ENCODE results near the gene TRAPPC2L.

TRAPPC2L gene

DNA sequence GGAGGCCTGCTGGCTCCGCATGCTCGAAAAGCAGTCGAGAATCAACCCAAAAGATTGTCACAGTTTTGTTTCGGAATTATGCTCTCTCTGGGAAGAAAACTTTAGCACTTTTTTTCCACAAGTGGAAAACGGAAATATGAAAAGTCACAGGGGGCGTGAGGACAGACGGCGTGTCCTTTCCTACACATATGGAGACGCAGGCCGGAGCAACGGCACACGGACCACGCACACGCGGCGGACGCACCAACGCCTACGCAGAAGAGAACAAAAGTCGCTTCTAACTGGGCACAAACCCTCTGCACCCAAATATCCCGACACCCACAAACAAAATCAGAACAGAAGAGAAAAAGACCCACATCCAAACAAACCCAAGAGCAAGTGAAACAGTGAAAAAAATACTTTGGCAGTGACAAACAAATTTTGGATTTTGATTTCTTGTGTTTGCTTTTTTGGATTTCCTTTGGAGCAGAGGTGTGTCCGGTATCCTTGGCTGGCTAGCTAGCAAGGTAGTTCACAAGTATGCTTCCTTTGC lies 18.8 kb downstream of the TRAPPC2L start:
- Histone ChIP-seq H3K27me3 (ENCODE audit: insufficient read depth, poor library complexity, severe bottlenecking) (peaks cover 3% of the 10 kb centered on the region), H3K27ac (replicated peaks) (no peak overlapping the region), H3K4me3 (replicated peaks; ENCODE audit: insufficient read depth, low read length) (no peak overlapping the region)
- TF ChIP-seq, protein P1, sequence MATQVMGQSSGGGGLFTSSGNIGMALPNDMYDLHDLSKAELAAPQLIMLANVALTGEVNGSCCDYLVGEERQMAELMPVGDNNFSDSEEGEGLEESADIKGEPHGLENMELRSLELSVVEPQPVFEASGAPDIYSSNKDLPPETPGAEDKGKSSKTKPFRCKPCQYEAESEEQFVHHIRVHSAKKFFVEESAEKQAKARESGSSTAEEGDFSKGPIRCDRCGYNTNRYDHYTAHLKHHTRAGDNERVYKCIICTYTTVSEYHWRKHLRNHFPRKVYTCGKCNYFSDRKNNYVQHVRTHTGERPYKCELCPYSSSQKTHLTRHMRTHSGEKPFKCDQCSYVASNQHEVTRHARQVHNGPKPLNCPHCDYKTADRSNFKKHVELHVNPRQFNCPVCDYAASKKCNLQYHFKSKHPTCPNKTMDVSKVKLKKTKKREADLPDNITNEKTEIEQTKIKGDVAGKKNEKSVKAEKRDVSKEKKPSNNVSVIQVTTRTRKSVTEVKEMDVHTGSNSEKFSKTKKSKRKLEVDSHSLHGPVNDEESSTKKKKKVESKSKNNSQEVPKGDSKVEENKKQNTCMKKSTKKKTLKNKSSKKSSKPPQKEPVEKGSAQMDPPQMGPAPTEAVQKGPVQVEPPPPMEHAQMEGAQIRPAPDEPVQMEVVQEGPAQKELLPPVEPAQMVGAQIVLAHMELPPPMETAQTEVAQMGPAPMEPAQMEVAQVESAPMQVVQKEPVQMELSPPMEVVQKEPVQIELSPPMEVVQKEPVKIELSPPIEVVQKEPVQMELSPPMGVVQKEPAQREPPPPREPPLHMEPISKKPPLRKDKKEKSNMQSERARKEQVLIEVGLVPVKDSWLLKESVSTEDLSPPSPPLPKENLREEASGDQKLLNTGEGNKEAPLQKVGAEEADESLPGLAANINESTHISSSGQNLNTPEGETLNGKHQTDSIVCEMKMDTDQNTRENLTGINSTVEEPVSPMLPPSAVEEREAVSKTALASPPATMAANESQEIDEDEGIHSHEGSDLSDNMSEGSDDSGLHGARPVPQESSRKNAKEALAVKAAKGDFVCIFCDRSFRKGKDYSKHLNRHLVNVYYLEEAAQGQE (IDR thresholded peaks at IDR 0.05; ENCODE audit: insufficient replicate concordance, low read depth): no peak
- TF ChIP-seq GABPA (IDR thresholded peaks at IDR 0.05; ENCODE audit: low read depth): no peak
- TF ChIP-seq, protein P2, sequence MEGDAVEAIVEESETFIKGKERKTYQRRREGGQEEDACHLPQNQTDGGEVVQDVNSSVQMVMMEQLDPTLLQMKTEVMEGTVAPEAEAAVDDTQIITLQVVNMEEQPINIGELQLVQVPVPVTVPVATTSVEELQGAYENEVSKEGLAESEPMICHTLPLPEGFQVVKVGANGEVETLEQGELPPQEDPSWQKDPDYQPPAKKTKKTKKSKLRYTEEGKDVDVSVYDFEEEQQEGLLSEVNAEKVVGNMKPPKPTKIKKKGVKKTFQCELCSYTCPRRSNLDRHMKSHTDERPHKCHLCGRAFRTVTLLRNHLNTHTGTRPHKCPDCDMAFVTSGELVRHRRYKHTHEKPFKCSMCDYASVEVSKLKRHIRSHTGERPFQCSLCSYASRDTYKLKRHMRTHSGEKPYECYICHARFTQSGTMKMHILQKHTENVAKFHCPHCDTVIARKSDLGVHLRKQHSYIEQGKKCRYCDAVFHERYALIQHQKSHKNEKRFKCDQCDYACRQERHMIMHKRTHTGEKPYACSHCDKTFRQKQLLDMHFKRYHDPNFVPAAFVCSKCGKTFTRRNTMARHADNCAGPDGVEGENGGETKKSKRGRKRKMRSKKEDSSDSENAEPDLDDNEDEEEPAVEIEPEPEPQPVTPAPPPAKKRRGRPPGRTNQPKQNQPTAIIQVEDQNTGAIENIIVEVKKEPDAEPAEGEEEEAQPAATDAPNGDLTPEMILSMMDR (IDR thresholded peaks at IDR 0.05; ENCODE audit: insufficient read depth, low read length): no peak
- TF ChIP-seq SPI1 (IDR thresholded peaks at IDR 0.05; ENCODE audit: borderline replicate concordance, low read depth): no peak
- no peak for TF ChIP-seq POLR2AphosphoS5 (IDR thresholded peaks at IDR 0.05; ENCODE audit: low read depth)
- DNase-seq (ENCODE audit: low read depth in 1 of 2, low spot score in 1 of 2): no peak

DNA sequence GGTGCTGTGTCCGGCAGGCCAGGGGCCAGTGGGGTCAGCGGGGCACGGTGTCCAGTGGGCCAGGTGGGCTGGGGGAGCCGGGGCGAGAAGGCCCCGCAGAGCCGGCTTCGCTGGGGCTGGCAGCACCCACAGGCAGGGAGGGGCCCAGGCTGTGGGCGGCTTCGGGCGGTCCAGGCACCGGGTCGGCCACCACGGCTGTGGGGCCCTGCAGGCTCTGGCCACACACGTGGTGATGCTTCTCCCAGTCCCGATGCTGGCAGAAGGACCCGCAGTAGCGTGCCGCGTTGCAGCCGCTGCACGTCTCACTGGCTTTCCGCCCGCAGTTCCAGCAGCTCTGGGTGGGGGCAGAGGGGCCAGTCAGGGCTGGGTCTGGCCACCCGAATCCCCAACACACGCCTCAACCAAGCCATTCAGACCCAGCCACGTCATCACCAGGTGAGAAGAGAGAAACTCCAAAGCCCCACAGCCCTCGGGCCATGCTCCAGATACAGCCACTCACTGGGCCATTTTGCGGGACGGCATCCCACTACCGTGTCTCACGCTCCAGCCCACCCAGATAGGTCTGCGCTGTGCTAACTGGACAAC lies 20.1 kb downstream of the TRAPPC2L start:
- peaks cover 3% of the 10 kb centered on the region for H3K27me3 ChIP-seq (ENCODE audit: insufficient read depth, poor library complexity, severe bottlenecking)
- no peak for TF ChIP-seq POLR2AphosphoS5 (IDR thresholded peaks at IDR 0.05; ENCODE audit: low read depth)
- no peak for TF ChIP-seq SPI1 (IDR thresholded peaks at IDR 0.05; ENCODE audit: borderline replicate concordance, low read depth)
- TF ChIP-seq GABPA (IDR thresholded peaks at IDR 0.05; ENCODE audit: low read depth): no peak
- TF ChIP-seq, protein P1 (IDR thresholded peaks at IDR 0.05; ENCODE audit: insufficient replicate concordance, low read depth): no peak
- TF ChIP-seq, protein P2 (IDR thresholded peaks at IDR 0.05; ENCODE audit: insufficient read depth, low read length): no peak
- no peak overlapping the region for H3K4me3 ChIP-seq (replicated peaks; ENCODE audit: insufficient read depth, low read length)
- no peak overlapping the region for H3K27ac ChIP-seq (replicated peaks)
- no peak for DNase-seq (ENCODE audit: low read depth in 1 of 2, low spot score in 1 of 2)

DNA sequence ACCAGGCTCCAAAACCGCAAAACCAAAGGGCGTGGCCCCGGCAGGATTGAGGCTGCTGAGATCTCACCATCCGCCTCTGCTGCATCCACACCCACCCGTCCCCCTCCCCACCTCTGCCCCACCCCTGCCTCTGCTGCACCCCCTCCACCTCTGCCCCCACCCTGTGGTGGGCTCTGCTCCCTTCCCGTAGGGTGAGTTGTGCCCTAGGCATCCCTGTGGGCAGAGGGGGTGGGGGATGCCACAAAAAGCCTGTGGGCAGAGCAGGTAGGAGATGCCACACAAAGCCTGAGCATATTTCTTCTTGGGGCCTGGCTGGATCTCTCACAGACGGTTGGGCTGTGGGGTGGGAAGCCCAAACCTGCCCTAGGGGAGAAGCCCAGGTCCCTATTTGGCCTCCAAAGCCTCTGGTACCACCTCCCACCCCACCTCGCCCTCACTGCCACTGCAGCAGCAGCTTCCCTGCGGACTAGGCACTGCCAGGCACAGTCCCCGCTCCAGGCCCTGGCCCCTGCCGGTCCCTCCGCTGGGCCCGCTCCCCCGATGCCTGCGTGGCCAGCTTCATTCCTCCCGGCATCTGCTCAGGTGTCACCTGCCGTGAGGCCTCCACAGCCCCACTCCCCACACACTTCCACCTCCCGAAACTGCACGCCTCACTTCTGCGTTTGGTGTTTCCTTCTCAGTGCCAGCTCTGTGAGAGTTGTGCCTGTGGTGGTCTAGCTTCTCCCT lies 20.8 kb downstream of the TRAPPC2L start:
- no peak for DNase-seq (ENCODE audit: low read depth in 1 of 2, low spot score in 1 of 2)
- H3K4me3 ChIP-seq (replicated peaks; ENCODE audit: insufficient read depth, low read length): no peak overlapping the region
- no peak for TF ChIP-seq POLR2AphosphoS5 (IDR thresholded peaks at IDR 0.05; ENCODE audit: low read depth)
- TF ChIP-seq GABPA (IDR thresholded peaks at IDR 0.05; ENCODE audit: low read depth): no peak
- no peak for TF ChIP-seq SPI1 (IDR thresholded peaks at IDR 0.05; ENCODE audit: borderline replicate concordance, low read depth)
- TF ChIP-seq, protein P2 (IDR thresholded peaks at IDR 0.05; ENCODE audit: insufficient read depth, low read length): no peak
- TF ChIP-seq, protein P1 (IDR thresholded peaks at IDR 0.05; ENCODE audit: insufficient replicate concordance, low read depth): no peak
- peaks cover under 1% of the 10 kb centered on the region for H3K27me3 ChIP-seq (ENCODE audit: insufficient read depth, poor library complexity, severe bottlenecking)
- no peak overlapping the region for H3K27ac ChIP-seq (replicated peaks)

Data from HL-60 (cell line).